Vagina (tissue), 2 donors: ENCODE results near the gene LKAAEAR1. TPM values are rescaled to one million over a fixed set of nuclear protein-coding genes. Genes with fewer than 3 reads are reported as not detected.

Experiments used
- DNase-seq, 2 donors: peaks; one replicate each; pipeline ENCODE4 v3.0.0-alpha.2; 2017; ENCODE audit errors: extremely low spot score in 2 of 2
- H3K27ac ChIP-seq: fragments of 200-600 bp; sonication (generic); one replicate; pipeline ENCODE4 v1.5.1; 2019
- H3K27me3 ChIP-seq: fragments of 200-600 bp; sonication (generic); one replicate; pipeline ENCODE4 v1.5.1; 2019
- H3K36me3 ChIP-seq, 2 donors: fragments of 200-600 bp; sonication (generic); one replicate each; pipeline ENCODE4 v1.5.1; 2017 to 2019
- H3K4me1 ChIP-seq: fragments of 200-600 bp; sonication (generic); one replicate; pipeline ENCODE4 v1.5.1; 2019
- H3K4me3 ChIP-seq, 2 donors: fragments of 200-600 bp; sonication (generic); 1 replicate in 1 of 2; 2 replicates in 1 of 2; pipeline ENCODE4 v1.5.1; 2016 to 2019
- H3K9me3 ChIP-seq: fragments of 200-600 bp; sonication (generic); one replicate; pipeline ENCODE4 v1.5.1; 2019
- POLR2A ChIP-seq, 2 donors: fragments of 450-650 bp; IDR thresholded peaks; one replicate each; pipeline ENCODE4 v1.6.1; 2017; ENCODE audit warnings: antibody characterized with exemption in 2 of 2, mild to moderate bottlenecking in 2 of 2, moderate library complexity in 2 of 2
- POLR2AphosphoS5 ChIP-seq, 2 donors: sonication (generic); formaldehyde crosslinking; IDR thresholded peaks; one replicate each; pipeline ENCODE4 v1.9.0; 2017; ENCODE audit warnings: antibody characterized with exemption in 2 of 2, mild to moderate bottlenecking in 2 of 2, low read depth in 1 of 2; ENCODE audit not compliant: insufficient read depth in 1 of 2
- intact Hi-C: fragments of 100-400 bp; cut with DNase I; formaldehyde crosslinking; loops from one replicate; pipeline ENCODE4 v1.15.1; 2023
- total RNA-seq: library from RNA; depleted of rRNA; stranded (reverse); fragments of >200 nt; gene quantifications from one replicate; pipeline ENCODE4 v1.2.3, GENCODE V29; 2016
- TF ChIP-seq, protein P1 (sequence below), 3 experiments: fragments of 450-650 bp in 2 of 3; fragments of 200-600 bp in 1 of 3; sonication (generic) in 1 of 3; IDR thresholded peaks; one replicate each; pipeline ENCODE4 v1.5.1; 2017 to 2019; ENCODE audit warnings: antibody characterized with exemption in 3 of 3, mild to moderate bottlenecking in 2 of 3, moderate library complexity in 2 of 3

LKAAEAR1 gene
- total RNA-seq, 1 donor from 2014 or later: not detected

DNA sequence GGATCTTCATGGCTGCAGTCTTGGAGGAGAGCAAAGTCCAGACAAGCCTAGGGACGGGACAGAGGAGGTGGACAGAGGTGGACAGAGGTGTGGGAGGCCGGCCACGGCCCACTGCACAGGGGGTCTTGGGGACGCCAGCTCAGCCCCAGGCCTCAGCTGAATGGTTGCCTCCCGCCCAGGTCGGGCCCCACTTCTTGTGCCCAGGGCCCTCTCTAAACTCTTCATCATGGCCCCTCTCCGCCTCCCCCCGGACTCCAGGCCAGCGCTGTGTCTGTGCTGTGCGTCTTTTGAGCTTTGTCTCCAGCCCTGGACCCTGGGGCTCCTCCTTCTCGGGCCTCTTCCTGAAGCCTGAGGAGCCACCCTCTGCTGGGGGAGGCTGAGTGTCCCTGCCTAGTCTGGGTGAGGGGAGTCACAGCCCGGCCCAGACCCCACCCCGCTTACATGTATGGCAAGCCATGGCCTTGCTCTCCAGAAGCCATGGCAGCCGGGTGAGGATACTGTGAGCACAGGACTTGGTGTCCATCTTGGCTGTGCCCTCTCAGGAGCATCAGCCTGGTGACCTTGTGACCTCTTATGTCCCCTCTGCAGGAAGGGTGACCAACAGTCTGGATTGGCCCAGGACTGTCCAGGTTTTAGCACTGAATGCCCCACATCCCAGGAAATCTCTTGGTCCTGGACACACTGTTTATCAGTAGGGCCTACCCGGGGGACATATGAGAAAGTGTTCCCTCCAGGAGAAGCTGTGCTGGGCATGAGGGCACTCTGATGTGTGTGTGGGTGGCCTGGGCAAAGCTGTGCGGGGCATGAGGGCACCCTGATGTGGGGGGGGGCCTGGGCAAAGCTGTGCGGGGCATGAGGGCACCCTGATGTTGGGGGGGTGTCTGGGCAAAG, 32.6 kb upstream of the LKAAEAR1 start:
- Histone ChIP-seq H3K4me1 (peaks cover 8% of the 10 kb centered on the region), H3K9me3 (no peaks in the 10 kb centered on the region), H3K36me3 (no peaks in the 10 kb centered on the region), H3K4me3 (no peak overlapping the region), H3K27me3 (no peaks in the 10 kb centered on the region), H3K27ac (no peak overlapping the region)
- DNase-seq: no peak
- intact Hi-C loops: no loop called here
- TF ChIP-seq, protein P1, sequence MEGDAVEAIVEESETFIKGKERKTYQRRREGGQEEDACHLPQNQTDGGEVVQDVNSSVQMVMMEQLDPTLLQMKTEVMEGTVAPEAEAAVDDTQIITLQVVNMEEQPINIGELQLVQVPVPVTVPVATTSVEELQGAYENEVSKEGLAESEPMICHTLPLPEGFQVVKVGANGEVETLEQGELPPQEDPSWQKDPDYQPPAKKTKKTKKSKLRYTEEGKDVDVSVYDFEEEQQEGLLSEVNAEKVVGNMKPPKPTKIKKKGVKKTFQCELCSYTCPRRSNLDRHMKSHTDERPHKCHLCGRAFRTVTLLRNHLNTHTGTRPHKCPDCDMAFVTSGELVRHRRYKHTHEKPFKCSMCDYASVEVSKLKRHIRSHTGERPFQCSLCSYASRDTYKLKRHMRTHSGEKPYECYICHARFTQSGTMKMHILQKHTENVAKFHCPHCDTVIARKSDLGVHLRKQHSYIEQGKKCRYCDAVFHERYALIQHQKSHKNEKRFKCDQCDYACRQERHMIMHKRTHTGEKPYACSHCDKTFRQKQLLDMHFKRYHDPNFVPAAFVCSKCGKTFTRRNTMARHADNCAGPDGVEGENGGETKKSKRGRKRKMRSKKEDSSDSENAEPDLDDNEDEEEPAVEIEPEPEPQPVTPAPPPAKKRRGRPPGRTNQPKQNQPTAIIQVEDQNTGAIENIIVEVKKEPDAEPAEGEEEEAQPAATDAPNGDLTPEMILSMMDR (IDR thresholded peaks at IDR 0.05): no peak

DNA sequence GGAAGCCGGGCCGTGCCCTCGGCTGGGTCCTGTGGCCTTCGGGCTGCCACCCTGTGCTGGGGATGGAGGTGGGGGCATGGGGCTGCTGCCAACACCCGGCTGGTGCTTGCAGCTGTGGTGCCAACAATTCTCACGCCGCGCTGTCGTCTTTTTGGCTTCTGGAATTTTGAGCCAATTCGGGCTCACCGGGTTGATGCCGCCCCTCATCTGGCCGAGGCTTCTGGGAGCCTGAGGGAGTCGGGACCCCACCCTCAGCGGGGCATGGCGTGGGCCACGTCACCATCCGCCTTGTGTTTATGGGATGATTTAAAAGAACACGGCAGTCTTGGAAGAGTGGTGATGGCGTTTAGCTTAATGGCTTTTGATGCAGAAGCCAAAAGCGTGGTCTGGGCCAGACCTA, 31.8 kb upstream of the LKAAEAR1 start:
- Histone ChIP-seq H3K4me3 (no peak overlapping the region), H3K4me1 (peaks cover 8% of the 10 kb centered on the region), H3K36me3 (no peaks in the 10 kb centered on the region), H3K9me3 (no peaks in the 10 kb centered on the region), H3K27me3 (no peaks in the 10 kb centered on the region), H3K27ac (no peak overlapping the region)
- DNase-seq: no peak
- intact Hi-C loops: no loop called here
- no peak for TF ChIP-seq POLR2AphosphoS5 (IDR thresholded peaks at IDR 0.05; ENCODE audit: insufficient read depth in 1 of 2, low read depth in 1 of 2)
- TF ChIP-seq, protein P1 (IDR thresholded peaks at IDR 0.05): no peak
- TF ChIP-seq POLR2A (IDR thresholded peaks at IDR 0.05): no peak

DNA sequence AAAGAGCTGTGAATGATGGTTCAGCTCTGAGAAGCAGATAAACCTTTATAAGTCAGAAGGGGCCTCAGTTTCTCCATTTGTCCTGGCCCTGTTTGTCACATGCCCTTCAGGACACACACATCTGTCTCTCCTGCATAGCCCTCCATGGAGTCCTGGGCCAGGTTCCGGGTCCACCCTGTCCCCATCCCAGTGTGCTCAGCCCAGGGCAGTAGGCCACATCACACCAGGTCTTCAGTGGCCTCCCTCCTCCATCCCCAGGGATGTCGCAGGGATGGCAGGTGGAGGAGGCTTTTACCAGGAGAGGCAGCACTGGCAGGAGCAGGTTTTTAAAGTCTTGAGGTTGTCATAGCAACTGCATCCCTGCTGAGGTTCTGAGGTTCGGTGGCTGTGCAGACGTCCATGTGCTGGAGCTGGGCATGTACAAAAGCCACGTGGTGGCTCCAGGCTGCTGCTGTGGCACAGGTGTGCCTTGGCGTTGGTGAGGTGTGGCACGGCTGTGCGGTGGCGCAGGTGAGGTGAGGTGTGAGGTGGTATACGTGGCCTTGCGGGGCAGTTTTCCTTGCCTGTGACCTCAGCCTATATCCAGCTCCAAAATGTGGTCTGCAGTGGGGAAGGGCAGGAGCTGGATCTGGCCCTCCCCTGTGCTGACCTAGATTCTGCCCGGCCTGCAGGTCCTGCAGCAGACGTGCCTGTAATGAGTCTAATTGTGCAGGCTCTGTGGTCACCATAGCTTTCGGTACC, 31.1 kb upstream of the LKAAEAR1 start:
- intact Hi-C loops: no loop called here
- no peak for DNase-seq
- H3K4me1 ChIP-seq: peaks cover 5% of the 10 kb centered on the region
- no peak overlapping the region for H3K27ac ChIP-seq
- no peaks in the 10 kb centered on the region for H3K9me3 ChIP-seq
- H3K4me3 ChIP-seq: no peak overlapping the region
- H3K27me3 ChIP-seq: no peaks in the 10 kb centered on the region
- TF ChIP-seq POLR2AphosphoS5 (IDR thresholded peaks at IDR 0.05; ENCODE audit: insufficient read depth in 1 of 2, low read depth in 1 of 2): no peak
- TF ChIP-seq, protein P1 (IDR thresholded peaks at IDR 0.05): no peak
- TF ChIP-seq POLR2A (IDR thresholded peaks at IDR 0.05): no peak
- H3K36me3 ChIP-seq: no peaks in the 10 kb centered on the region

- no peak for DNase-seq
- no peak overlapping the region for H3K27ac ChIP-seq
- no peaks in the 10 kb centered on the region for H3K36me3 ChIP-seq
- no peaks in the 10 kb centered on the region for H3K9me3 ChIP-seq
- no peaks in the 10 kb centered on the region for H3K27me3 ChIP-seq
- TF ChIP-seq POLR2A (IDR thresholded peaks at IDR 0.05): no peak
- no peak for TF ChIP-seq POLR2AphosphoS5 (IDR thresholded peaks at IDR 0.05; ENCODE audit: insufficient read depth in 1 of 2, low read depth in 1 of 2)
- TF ChIP-seq, protein P1 (IDR thresholded peaks at IDR 0.05): no peak
- intact Hi-C loops: no loop called here
- H3K4me1 ChIP-seq: no peaks in the 10 kb centered on the region
- H3K4me3 ChIP-seq: no peak overlapping the region
These were observed 30.3 kb upstream of the LKAAEAR1 start for GRCh38 chr20:64114356-64114971.
